DND-41 (cell line): ENCODE measurements around the gene ARHGAP31.
"Not testable (repeated sequence)": the region's sequence is repeated elsewhere in the genome, so short reads cannot be mapped to it uniquely, and the experiment has no call there.

Experiments
- ATAC-seq: fragments of 200-7000 bp; cut with Tn5 transposase; 3 replicates; pipeline ENCODE4 v1.9.1; 2021; ENCODE audit warnings: low read depth; ENCODE audit not compliant: insufficient read depth
- DNase-seq: peaks from one replicate; pipeline ENCODE4 v3.0.0-alpha.2; 2020
- H2AFZ ChIP-seq: 2 replicates; pipeline ENCODE4 v1.6.0; 2012; ENCODE audit warnings: low read depth, low read length
- H3K27ac ChIP-seq: 2 replicates; pipeline ENCODE4 v1.5.1; 2012; ENCODE audit warnings: low read length, inconsistent platforms
- H3K27me3 ChIP-seq: fragments of 200-600 bp; sonication (generic); 2 replicates; pipeline ENCODE4 v1.6.0; 2012; ENCODE audit warnings: low read length, mild to moderate bottlenecking, inconsistent platforms; ENCODE audit not compliant: insufficient read depth, poor library complexity
- H3K36me3 ChIP-seq: 2 replicates; pipeline ENCODE4 v1.5.1; 2012; ENCODE audit warnings: low read length, inconsistent platforms; ENCODE audit not compliant: insufficient read depth
- H3K4me1 ChIP-seq: 2 replicates; pipeline ENCODE4 v1.5.1; 2012; ENCODE audit warnings: mild to moderate bottlenecking, low read length; ENCODE audit not compliant: insufficient read depth
- H3K4me2 ChIP-seq: 2 replicates; pipeline ENCODE4 v1.6.0; 2012; ENCODE audit warnings: mild to moderate bottlenecking, moderate library complexity, low read length, inconsistent platforms; ENCODE audit not compliant: insufficient read depth
- H3K4me3 ChIP-seq, 2 experiments: fragments of 200-600 bp in 1 of 2; shearing (Covaris generic) in 1 of 2; 2 replicates each; pipeline ENCODE4 v1.5.1; 2012 to 2016; ENCODE audit warnings: inconsistent platforms in 2 of 2, low read length in 2 of 2, mild to moderate bottlenecking in 2 of 2, low read depth in 1 of 2, moderate library complexity in 1 of 2
- H3K79me2 ChIP-seq: 2 replicates; pipeline ENCODE4 v1.6.0; 2012; ENCODE audit warnings: low read length, inconsistent platforms; ENCODE audit not compliant: insufficient read depth
- H3K9ac ChIP-seq: 2 replicates; pipeline ENCODE4 v1.6.0; 2012; ENCODE audit warnings: low read depth, mild to moderate bottlenecking, inconsistent platforms, low read length, moderate library complexity
- H3K9me3 ChIP-seq: 2 replicates; pipeline ENCODE4 v1.5.1; 2012; ENCODE audit warnings: low read length, moderate library complexity, mild to moderate bottlenecking, inconsistent platforms; ENCODE audit not compliant: insufficient read depth, severe bottlenecking
- H4K20me1 ChIP-seq: 2 replicates; pipeline ENCODE4 v1.6.0; 2012; ENCODE audit warnings: low read length; ENCODE audit not compliant: insufficient read depth
- EZH2 ChIP-seq: IDR thresholded peaks from 3 replicates; pipeline ENCODE4 v1.6.1; 2012; ENCODE audit warnings: borderline replicate concordance, low read depth, mild to moderate bottlenecking, moderate library complexity, low read length, inconsistent platforms; ENCODE audit not compliant: severe bottlenecking
- TF ChIP-seq, protein P1 (sequence below): IDR thresholded peaks from 2 replicates; pipeline ENCODE4 v1.5.1; 2012; ENCODE audit warnings: borderline replicate concordance, low read length, moderate library complexity, mild to moderate bottlenecking; ENCODE audit not compliant: poor library complexity, severe bottlenecking; ENCODE audit errors: extremely low read depth

The ARHGAP31 gene

GRCh38 chr3:119333773-119334509 is 39.8 kb downstream of the ARHGAP31 start:
- no peak for DNase-seq
- no peaks in the 10 kb centered on the region for H4K20me1 ChIP-seq
- peaks cover 2% of the 10 kb centered on the region for H3K27me3 ChIP-seq
- H3K9me3 ChIP-seq, result no peaks in the 10 kb centered on the region
- no peak overlapping the region for H3K9ac ChIP-seq
- no peak overlapping the region for H2AFZ ChIP-seq
- no peak overlapping the region for H3K27ac ChIP-seq
- no peak overlapping the region for H3K4me3 ChIP-seq
- no peaks in the 10 kb centered on the region for H3K79me2 ChIP-seq
- ATAC-seq, result no peak
- H3K4me1 ChIP-seq, result no peaks in the 10 kb centered on the region
- no peak overlapping the region for H3K4me2 ChIP-seq
- no peak for TF ChIP-seq EZH2
- TF ChIP-seq, protein P1, sequence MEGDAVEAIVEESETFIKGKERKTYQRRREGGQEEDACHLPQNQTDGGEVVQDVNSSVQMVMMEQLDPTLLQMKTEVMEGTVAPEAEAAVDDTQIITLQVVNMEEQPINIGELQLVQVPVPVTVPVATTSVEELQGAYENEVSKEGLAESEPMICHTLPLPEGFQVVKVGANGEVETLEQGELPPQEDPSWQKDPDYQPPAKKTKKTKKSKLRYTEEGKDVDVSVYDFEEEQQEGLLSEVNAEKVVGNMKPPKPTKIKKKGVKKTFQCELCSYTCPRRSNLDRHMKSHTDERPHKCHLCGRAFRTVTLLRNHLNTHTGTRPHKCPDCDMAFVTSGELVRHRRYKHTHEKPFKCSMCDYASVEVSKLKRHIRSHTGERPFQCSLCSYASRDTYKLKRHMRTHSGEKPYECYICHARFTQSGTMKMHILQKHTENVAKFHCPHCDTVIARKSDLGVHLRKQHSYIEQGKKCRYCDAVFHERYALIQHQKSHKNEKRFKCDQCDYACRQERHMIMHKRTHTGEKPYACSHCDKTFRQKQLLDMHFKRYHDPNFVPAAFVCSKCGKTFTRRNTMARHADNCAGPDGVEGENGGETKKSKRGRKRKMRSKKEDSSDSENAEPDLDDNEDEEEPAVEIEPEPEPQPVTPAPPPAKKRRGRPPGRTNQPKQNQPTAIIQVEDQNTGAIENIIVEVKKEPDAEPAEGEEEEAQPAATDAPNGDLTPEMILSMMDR, result no peak
- H3K36me3 ChIP-seq, result no peaks in the 10 kb centered on the region

- H3K4me1 ChIP-seq, result no peaks in the 10 kb centered on the region
- ATAC-seq, result no peak
- no peaks in the 10 kb centered on the region for H3K27me3 ChIP-seq
- no peak overlapping the region for H3K4me3 ChIP-seq
- no peak overlapping the region for H3K27ac ChIP-seq
- H3K36me3 ChIP-seq, result no peaks in the 10 kb centered on the region
- H3K79me2 ChIP-seq, result no peaks in the 10 kb centered on the region
- TF ChIP-seq, protein P1, result no peak
- TF ChIP-seq EZH2, result no peak
- no peaks in the 10 kb centered on the region for H4K20me1 ChIP-seq
- H3K9ac ChIP-seq, result no peak overlapping the region
- H3K4me2 ChIP-seq, result no peak overlapping the region
- DNase-seq, result no peak
- H2AFZ ChIP-seq, result no peak overlapping the region
- no peaks in the 10 kb centered on the region for H3K9me3 ChIP-seq
These were observed 42.6 kb downstream of the ARHGAP31 start for GRCh38 chr3:119336823-119337222.

GRCh38 chr3:119337407-119337806 is 43.2 kb downstream of the ARHGAP31 start:
- not testable (repeated sequence) for H3K4me2 ChIP-seq, DNase-seq, H3K4me3 ChIP-seq, H3K9ac ChIP-seq, H3K9me3 ChIP-seq, H3K27ac ChIP-seq, H3K4me1 ChIP-seq, H3K27me3 ChIP-seq, H3K36me3 ChIP-seq, H4K20me1 ChIP-seq, H3K79me2 ChIP-seq, ATAC-seq, H2AFZ ChIP-seq

DNA sequence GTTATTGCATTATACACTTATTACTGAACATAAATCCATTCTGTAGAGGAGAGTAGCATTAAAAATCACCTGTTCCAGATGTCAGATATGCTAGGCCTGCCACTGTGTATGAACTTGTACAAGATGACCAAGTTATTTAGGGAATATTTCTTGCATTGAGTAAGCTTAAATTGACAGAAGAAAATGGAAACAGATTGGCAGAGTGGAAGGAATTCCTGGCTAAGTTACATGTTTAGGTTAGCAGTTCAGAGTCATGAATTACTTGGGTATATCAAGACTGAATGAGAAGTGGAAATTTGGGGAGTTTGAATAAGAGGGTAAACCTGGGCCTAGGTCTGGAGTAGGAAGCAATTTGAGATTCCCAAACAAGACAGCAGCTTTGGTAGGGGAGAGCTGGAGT is 44.6 kb downstream of the ARHGAP31 start:
- ATAC-seq (no peak), DNase-seq (no peak)
- Histone ChIP-seq H3K36me3 (no peaks in the 10 kb centered on the region), H3K4me3 (no peak overlapping the region), H3K4me2 (no peak overlapping the region), H3K9ac (no peak overlapping the region), H3K4me1 (no peaks in the 10 kb centered on the region), H4K20me1 (no peaks in the 10 kb centered on the region), H3K9me3 (no peaks in the 10 kb centered on the region), H3K27ac (no peak overlapping the region), H3K27me3 (no peaks in the 10 kb centered on the region), H2AFZ (no peak overlapping the region), H3K79me2 (no peaks in the 10 kb centered on the region)
- TF ChIP-seq EZH2, result no peak
- TF ChIP-seq, protein P1, result no peak
